Gastroesophageal sphincter (tissue), 4 donors: ENCODE data around the gene LPAR3. TPM values are rescaled to one million over a fixed set of nuclear protein-coding genes. Genes with fewer than 3 reads are reported as not detected.

Source experiments
- ATAC-seq: fragments of 150-250 bp; one replicate; pipeline ENCODE4 v1.9.1; 2016; ENCODE audit warnings: mild to moderate bottlenecking, moderate library complexity
- H3K27ac ChIP-seq, 4 donors: fragments of 200-600 bp; sonication (generic) in 3 of 4; 1 replicate in 3 of 4; 2 replicates in 1 of 4; pipeline ENCODE4 v1.5.1; 2016 to 2019
- H3K27me3 ChIP-seq: fragments of 200-600 bp; sonication (generic); one replicate; pipeline ENCODE4 v1.5.1; 2019
- H3K36me3 ChIP-seq, 2 donors: fragments of 200-600 bp; sonication (generic); one replicate each; pipeline ENCODE4 v1.5.1; 2019; ENCODE audit warnings: control low read depth in 1 of 2
- H3K4me1 ChIP-seq, 3 donors: fragments of 200-600 bp; sonication (generic); 1 replicate in 2 of 3; 2 replicates in 1 of 3; pipeline ENCODE4 v1.5.1; 2016 to 2019; ENCODE audit warnings: control low read depth in 2 of 3
- H3K4me3 ChIP-seq, 2 donors: fragments of 200-600 bp; sonication (generic); one replicate each; pipeline ENCODE4 v1.5.1; 2019; ENCODE audit warnings: mild to moderate bottlenecking in 1 of 2, moderate library complexity in 1 of 2
- H3K9me3 ChIP-seq, 3 donors: fragments of 200-600 bp; sonication (generic); one replicate each; pipeline ENCODE4 v1.5.1; 2017 to 2019; ENCODE audit warnings: control low read depth in 2 of 3
- EP300 ChIP-seq: sonication (generic); formaldehyde crosslinking; IDR thresholded peaks from one replicate; pipeline ENCODE4 v1.6.1; 2017; ENCODE audit warnings: antibody characterized with exemption, mild to moderate bottlenecking
- POLR2A ChIP-seq, 2 donors: fragments of 450-650 bp; IDR thresholded peaks; one replicate each; pipeline ENCODE4 v1.6.1; 2017; ENCODE audit warnings: antibody characterized with exemption in 2 of 2, mild to moderate bottlenecking in 2 of 2, moderate library complexity in 1 of 2
- POLR2AphosphoS5 ChIP-seq: sonication (generic); formaldehyde crosslinking; IDR thresholded peaks from one replicate; pipeline ENCODE4 v1.6.1; 2017; ENCODE audit warnings: antibody characterized with exemption
- WGBS, 2 donors: methylation state at CpG; one replicate each; pipeline ENCODE4 v1.1.5; 2018; ENCODE audit warnings: low coverage in 1 of 2; 5-methylcytosine and 5-hydroxymethylcytosine counted together
- total RNA-seq, 4 donors: library from RNA; depleted of rRNA; stranded (reverse); fragments of >200 nt; gene quantifications; one replicate each; pipeline ENCODE4 v1.1.0, GENCODE V29; 2016
- TF ChIP-seq, protein P1 (sequence below), 4 experiments: fragments of 200-600 bp in 2 of 4; fragments of 450-650 bp in 2 of 4; sonication (generic) in 1 of 4; IDR thresholded peaks; one replicate each; pipeline ENCODE4 v1.5.1; 2017 to 2019; ENCODE audit warnings: antibody characterized with exemption in 4 of 4, mild to moderate bottlenecking in 2 of 4, moderate library complexity in 2 of 4

LPAR3 gene
- total RNA-seq, 4 donors from 2014 or later, result 0.13 to 3.3 (median 0.23) TPM; not detected in 1

DNA sequence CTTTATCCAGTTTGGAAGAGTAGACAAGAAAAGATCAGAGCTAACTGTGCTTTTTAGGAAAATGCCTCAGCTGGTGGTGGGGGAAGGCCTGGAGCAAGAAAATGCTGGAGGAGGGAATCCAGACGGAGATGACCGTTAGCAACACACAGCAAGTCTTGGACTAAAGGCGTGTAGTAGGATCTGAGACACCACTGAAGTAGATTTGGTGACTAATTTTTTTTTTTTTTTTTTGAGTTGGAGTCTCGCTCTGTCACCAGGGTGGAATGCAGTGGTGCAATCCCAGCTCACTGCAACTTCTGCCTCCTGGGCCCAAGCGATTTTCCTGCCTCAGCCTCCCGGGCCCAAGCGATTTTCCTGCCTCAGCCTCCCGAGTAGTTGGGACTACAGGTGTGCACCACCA, 41.2 kb downstream of the LPAR3 start:
- no peaks in the 10 kb centered on the region for H3K9me3 ChIP-seq
- H3K4me3 ChIP-seq, result no peak overlapping the region
- no peak for ATAC-seq
- TF ChIP-seq POLR2AphosphoS5 (no peak), POLR2A (IDR thresholded peaks at IDR 0.05) (no peak), EP300 (no peak)
- TF ChIP-seq, protein P1, sequence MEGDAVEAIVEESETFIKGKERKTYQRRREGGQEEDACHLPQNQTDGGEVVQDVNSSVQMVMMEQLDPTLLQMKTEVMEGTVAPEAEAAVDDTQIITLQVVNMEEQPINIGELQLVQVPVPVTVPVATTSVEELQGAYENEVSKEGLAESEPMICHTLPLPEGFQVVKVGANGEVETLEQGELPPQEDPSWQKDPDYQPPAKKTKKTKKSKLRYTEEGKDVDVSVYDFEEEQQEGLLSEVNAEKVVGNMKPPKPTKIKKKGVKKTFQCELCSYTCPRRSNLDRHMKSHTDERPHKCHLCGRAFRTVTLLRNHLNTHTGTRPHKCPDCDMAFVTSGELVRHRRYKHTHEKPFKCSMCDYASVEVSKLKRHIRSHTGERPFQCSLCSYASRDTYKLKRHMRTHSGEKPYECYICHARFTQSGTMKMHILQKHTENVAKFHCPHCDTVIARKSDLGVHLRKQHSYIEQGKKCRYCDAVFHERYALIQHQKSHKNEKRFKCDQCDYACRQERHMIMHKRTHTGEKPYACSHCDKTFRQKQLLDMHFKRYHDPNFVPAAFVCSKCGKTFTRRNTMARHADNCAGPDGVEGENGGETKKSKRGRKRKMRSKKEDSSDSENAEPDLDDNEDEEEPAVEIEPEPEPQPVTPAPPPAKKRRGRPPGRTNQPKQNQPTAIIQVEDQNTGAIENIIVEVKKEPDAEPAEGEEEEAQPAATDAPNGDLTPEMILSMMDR (IDR thresholded peaks at IDR 0.05), result no peak
- H3K27me3 ChIP-seq, result no peaks in the 10 kb centered on the region
- H3K27ac ChIP-seq, result no peak overlapping the region
- WGBS, 2 donors, result 76 to 100% methylated on average over 3 to 8 of the region's 8 CpGs
- H3K4me1 ChIP-seq, result peaks cover 0 to 10% (median 0%) of the 10 kb centered on the region in 3 donors
- no peaks in the 10 kb centered on the region for H3K36me3 ChIP-seq

DNA sequence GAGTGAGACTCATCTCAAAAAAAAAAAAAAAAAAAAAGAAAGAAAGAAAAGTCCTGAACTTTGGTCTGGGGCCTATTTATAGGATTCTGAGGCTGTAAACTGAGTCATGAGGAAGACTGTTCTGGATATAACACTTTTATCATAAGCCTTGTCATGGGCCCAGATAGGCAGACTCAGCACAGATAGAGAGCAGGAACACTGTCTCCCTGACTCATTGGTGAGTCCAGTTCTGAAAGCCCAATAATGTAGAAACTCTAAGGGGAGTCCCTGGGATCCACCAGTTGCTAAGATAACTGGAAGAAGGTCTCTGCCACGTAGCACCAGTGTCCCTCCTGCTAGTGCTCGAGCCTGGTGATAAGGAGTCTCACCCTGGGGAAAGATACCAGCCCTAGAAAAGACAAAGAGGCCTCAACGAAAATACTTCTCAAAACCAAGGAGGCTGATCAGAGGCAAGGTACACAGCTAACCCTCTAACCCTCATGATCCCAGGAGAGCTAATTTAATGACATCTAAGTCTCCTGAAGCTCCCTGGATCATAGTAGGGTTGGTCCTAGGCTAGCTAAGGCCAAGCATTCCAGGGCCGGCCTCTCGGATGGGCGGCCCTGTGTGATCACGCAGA, 43.5 kb downstream of the LPAR3 start:
- Histone ChIP-seq H3K27ac (no peak overlapping the region), H3K9me3 (no peaks in the 10 kb centered on the region), H3K4me1 (peaks cover 0 to 10% (median 0%) of the 10 kb centered on the region in 3 donors), H3K36me3 (no peaks in the 10 kb centered on the region), H3K27me3 (no peaks in the 10 kb centered on the region), H3K4me3 (no peak overlapping the region)
- no peak for ATAC-seq
- TF ChIP-seq POLR2A (IDR thresholded peaks at IDR 0.05) (no peak), POLR2AphosphoS5 (no peak), EP300 (no peak)
- TF ChIP-seq, protein P1 (IDR thresholded peaks at IDR 0.05), result no peak
- 80 to 100% methylated on average over 3 to 6 of the region's 7 CpGs for WGBS, 2 donors

DNA sequence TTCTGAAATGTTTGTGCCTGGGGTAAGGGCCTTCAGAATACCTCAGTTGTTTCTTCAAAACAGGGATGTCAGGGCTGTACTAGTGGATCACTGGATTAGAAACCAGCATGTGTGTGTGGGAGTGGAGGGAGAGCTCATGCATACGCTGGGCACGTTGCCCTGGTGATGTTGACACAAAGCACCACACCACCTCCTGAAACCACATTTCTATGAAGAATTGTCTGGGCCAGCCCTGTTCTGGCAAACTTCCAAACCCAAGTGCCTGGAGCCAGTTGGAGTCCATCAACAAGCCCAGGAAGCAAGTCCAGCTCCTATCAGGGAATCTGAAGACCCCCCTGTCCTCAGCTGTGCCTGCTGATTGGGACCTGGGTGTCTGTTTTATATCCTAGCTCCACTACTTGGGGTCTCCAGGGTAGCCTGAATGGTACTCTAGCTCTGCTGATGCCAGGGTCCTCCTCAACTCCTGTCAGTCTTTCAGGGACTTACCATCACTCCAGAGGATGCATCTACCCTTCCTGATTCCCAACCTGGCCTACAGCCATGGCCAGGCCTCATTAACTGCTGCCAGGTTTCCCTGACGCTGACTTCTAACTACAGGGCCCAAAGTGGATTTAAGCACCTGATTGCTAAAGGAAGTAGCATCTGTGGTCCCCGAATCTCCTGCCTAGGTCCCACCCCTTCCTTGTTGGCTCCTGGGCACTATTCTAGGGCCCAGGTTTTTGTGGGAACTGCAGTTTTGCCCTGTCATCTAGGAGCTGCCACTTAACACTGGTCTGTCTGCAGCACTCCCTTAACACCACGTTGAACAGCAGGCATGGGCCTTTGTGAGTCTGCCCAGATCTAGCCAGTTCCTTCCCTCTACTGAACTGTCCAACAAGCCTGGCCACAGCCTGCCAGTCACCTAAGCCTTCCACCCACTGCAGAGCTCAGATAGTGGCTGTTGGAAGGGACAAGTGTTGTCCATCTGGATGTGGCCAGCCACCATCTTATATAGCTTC, 45.5 kb downstream of the LPAR3 start:
- peak; percentile 46 for ATAC-seq
- WGBS, 2 donors, result 0 to 56% methylated on average over 1 to 2 of the region's 5 CpGs
- Histone ChIP-seq H3K9me3 (no peaks in the 10 kb centered on the region), H3K36me3 (no peaks in the 10 kb centered on the region), H3K4me3 (no peak overlapping the region), H3K27me3 (no peaks in the 10 kb centered on the region), H3K27ac (no peak overlapping the region), H3K4me1 (peaks cover 0 to 10% (median 0%) of the 10 kb centered on the region in 3 donors)
- TF ChIP-seq POLR2A (IDR thresholded peaks at IDR 0.05), result no peak
- TF ChIP-seq, protein P1 (IDR thresholded peaks at IDR 0.05), result no peak

DNA sequence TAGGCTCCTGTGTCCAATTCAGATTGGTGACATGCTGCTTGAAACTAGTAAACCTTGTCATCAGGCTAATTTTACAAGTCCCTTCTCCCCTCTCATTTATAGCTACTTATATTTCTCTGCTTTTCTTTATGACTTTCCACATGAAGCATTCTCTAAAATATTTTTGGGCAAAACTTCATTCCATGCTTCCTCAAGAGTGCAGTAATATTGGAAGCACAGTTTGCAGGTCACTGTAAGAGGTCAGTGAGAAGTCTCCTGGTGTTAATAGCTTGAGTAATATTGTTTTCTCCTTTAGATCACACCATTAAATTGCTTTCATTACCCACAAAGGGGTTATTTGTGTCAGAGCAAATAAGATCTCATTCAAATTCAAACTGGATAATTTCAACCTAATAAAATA, 46.6 kb downstream of the LPAR3 start:
- Histone ChIP-seq H3K27me3 (no peaks in the 10 kb centered on the region), H3K27ac (no peak overlapping the region), H3K4me3 (no peak overlapping the region), H3K36me3 (no peaks in the 10 kb centered on the region), H3K9me3 (no peaks in the 10 kb centered on the region), H3K4me1 (peaks cover 0 to 10% (median 0%) of the 10 kb centered on the region in 3 donors)
- no peak for ATAC-seq
- TF ChIP-seq, protein P1 (IDR thresholded peaks at IDR 0.05), result no peak
- no peak for TF ChIP-seq POLR2AphosphoS5
- TF ChIP-seq EP300, result no peak
- TF ChIP-seq POLR2A (IDR thresholded peaks at IDR 0.05), result no peak
